ENCODE results near the gene L3MBTL4.

GRCh38 chr18:6257950-6258349 lies 156.8 kb downstream of the L3MBTL4 start:
- no peak for TF ChIP-seq GATA3 (IDR thresholded peaks at IDR 0.05; ENCODE audit: low read depth, low read length)
- no peak for TF ChIP-seq GATA2 (IDR thresholded peaks at IDR 0.05; ENCODE audit: low read depth, low read length)
